Neural progenitor cell (in vitro differentiated cells): Measurements from ENCODE around the gene LINC01488.

Experiments used
- EZH2 ChIP-seq: fragments of 200-600 bp; sonication (generic); IDR thresholded peaks from 2 replicates; pipeline ENCODE4 v1.6.1; 2017; ENCODE audit warnings: antibody characterized with exemption, mild to moderate bottlenecking, moderate library complexity
- EZH2phosphoT487 ChIP-seq: fragments of 200-600 bp; sonication (generic); IDR thresholded peaks from 2 replicates; pipeline ENCODE4 v1.6.1; 2017; ENCODE audit warnings: antibody characterized with exemption
- TF ChIP-seq, protein P1 (sequence below): fragments of 200-600 bp; sonication (generic); IDR thresholded peaks from 2 replicates; pipeline ENCODE4 v1.5.1; 2017; ENCODE audit warnings: antibody characterized with exemption, mild to moderate bottlenecking

DNA sequence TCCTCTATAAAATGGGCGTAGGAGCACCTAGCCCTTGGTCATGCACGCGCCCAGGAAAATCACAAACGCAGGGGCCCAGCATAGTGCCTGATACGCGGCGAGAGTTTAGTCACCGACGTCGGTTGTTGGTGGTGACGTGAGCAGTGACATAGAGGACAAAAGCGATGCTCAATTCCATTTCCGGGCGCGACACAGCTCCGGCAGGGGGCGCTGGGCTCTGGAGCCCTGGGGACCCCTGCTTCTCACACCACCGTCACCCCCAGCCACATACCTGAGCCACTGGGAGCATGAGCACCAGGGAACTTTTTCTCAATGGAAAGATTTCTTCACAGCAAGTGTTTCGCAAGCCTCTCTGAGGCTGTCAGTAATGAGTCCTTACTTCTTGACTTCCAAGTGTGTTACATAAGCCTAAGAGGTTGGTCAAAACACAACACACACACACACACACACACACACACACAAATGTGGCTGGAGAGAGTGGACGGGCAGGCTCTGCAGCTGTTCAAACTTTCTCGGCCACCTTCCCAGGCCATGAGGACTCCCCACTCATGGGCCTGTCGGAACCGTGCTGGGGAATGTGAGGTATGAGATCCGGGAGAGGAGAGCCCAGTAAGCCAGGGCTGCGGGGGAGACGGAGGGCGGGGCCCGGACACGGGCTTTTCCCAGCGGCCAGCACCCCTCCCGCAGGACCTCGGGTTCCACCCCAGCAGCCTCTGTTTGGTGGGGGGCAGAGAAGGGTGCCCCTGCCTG lies 36.9 kb upstream of the LINC01488 start:
- TF ChIP-seq, protein P1, sequence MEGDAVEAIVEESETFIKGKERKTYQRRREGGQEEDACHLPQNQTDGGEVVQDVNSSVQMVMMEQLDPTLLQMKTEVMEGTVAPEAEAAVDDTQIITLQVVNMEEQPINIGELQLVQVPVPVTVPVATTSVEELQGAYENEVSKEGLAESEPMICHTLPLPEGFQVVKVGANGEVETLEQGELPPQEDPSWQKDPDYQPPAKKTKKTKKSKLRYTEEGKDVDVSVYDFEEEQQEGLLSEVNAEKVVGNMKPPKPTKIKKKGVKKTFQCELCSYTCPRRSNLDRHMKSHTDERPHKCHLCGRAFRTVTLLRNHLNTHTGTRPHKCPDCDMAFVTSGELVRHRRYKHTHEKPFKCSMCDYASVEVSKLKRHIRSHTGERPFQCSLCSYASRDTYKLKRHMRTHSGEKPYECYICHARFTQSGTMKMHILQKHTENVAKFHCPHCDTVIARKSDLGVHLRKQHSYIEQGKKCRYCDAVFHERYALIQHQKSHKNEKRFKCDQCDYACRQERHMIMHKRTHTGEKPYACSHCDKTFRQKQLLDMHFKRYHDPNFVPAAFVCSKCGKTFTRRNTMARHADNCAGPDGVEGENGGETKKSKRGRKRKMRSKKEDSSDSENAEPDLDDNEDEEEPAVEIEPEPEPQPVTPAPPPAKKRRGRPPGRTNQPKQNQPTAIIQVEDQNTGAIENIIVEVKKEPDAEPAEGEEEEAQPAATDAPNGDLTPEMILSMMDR = peak; percentile 71
- TF ChIP-seq EZH2 = no peak
- no peak for TF ChIP-seq EZH2phosphoT487
